Dermis microvascular lymphatic vessel endothelial cell (primary cell): Measurements from ENCODE around the gene NPEPPS. TPM values are rescaled to one million over a fixed set of nuclear protein-coding genes. Genes with fewer than 3 reads are reported as not detected.
"Not testable (repeated sequence)": the region's sequence is repeated elsewhere in the genome, so short reads cannot be mapped to it uniquely, and the experiment has no call there.

Source experiments
- DNase-seq, 2 donors: peaks; one replicate each; pipeline versions ENCODE4 v3.0.0 to v3.0.0-alpha.2; 2010; ENCODE audit warnings: low read depth in 2 of 2
- total RNA-seq: library from RNA; depleted of rRNA; stranded (reverse); fragments of >200 nt; gene quantifications from 2 replicates; pipeline ENCODE4 v1.2.1, GENCODE V29; 2014

The NPEPPS gene
- total RNA-seq, 1 donor from 2014 or later, result 62.9 TPM

DNA sequence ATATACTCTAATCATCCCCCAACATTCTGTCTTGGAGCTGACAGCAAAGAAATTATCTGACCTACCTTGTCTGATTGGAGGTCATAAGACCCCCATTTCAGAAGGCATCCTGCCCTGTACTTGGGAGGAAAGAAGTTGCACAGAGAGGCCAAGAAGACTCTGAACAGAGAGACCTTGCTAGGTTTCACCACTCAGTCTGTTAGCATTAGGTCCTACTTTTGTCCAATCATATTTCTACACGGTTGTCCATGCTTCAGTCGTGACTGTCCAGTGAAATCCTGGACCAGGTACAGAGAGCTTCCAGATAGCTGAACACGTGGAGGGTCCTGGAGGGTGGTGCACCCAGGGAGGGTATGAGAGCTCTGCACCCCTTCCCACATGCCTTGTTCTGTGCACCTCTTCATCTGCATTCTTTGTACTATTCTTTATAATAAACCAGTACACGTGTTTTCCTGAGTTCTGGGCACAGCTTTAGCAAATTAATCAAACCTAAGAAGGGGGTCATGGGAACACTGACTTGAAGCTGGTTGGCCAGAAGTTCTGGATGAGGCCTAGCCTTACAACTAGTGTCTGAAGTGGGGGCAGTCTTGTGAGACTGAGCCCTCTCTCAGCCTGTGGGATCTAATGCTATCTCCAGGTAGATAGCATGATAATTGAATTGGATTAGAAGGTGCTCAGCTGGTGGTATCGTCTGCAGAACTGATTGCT, 30.9 kb downstream of the NPEPPS start:
- DNase-seq, result not testable (repeated sequence)

GRCh38 chr17:47562406-47562705, 31.4 kb downstream of the NPEPPS start:
- DNase-seq, result not testable (repeated sequence)

- DNase-seq, result peak in 1 of 2 donors; percentile 0
These were observed 36.4 kb downstream of the NPEPPS start for GRCh38 chr17:47567261-47567660.

- not testable (repeated sequence) for DNase-seq
These were observed 41.7 kb downstream of the NPEPPS start for GRCh38 chr17:47572561-47572960.

DNA sequence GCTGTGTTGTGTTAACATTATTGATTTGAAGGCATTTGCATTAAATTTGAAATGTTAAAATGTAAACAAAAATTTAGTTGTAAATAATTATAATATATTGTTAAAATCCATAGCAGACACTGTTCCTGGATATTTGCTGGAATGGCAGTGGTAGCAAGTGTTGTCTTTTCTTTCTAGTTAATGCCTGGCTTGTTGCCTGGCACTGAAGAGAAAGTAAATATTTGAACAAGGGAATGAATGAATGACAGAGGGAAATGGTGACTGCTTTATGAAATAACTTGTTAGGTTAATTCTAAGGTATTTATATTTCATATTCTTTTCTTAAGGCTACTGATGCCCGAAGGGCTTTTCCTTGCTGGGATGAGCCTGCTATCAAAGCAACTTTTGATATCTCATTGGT, 51.5 kb downstream of the NPEPPS start:
- peak in 1 of 2 donors; percentile 1 for DNase-seq

- DNase-seq, result not testable (repeated sequence)
These were observed 55.6 kb downstream of the NPEPPS start for GRCh38 chr17:47586378-47587055.

GRCh38 chr17:47593522-47593921, 62.6 kb downstream of the NPEPPS start:
- not testable (repeated sequence) for DNase-seq

DNA sequence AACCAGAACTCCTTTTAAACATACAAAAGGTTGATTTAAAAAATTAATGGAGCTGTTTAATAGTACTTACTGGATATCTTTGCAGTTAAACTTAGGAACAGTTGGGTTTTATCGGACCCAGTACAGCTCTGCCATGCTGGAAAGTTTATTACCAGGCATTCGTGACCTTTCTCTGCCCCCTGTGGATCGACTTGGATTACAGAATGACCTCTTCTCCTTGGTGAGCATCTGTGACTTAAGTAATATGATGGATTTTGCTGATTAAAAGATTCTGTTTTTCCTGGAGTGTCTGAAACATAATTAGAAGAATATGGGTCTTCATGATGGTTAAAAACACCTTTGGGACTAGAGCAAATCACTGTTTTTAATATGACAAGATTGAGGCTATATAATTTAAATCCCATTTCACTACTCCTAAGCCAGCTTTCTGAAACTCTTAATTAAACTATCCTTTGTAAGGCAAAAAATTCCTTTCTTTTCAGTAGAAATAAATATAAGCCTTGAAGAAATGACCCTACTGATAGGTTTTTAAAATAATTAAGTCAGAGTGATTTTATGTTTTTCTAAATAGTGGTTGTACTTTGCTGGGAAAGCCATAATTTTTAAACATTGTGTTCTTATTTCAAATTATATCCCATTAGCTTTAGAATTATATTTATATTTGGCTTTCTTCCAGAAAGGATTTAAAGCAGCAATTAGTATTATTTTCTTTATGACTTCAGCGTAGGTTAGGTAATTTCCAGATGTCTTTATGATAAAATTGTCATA, 73.1 kb downstream of the NPEPPS start:
- no peak for DNase-seq

GRCh38 chr17:47604598-47604927, 73.7 kb downstream of the NPEPPS start:
- peak in 1 of 2 donors; percentile 64 for DNase-seq

- no peak for DNase-seq
These were observed 74.1 kb downstream of the NPEPPS start for GRCh38 chr17:47605011-47605410.

DNA sequence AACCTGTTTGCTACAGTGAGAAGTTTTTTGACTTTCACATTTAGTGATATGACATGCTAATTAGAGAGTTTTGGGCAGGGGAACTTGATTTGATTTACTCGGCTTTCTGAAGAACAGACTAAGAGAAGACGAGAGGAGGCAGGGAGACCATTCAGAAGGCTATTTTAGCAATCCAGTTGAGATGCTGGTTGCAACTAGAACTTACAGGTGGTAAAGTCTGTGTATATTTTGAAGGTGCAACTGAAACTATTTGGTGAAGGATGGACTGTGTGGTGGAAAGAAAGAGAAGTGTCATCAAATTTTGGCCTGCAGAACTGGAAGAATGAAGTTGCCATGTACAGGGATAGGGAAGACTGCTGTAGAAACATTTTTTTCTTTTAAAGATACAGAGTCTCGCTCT, 76.6 kb downstream of the NPEPPS start:
- DNase-seq, result no peak

DNA sequence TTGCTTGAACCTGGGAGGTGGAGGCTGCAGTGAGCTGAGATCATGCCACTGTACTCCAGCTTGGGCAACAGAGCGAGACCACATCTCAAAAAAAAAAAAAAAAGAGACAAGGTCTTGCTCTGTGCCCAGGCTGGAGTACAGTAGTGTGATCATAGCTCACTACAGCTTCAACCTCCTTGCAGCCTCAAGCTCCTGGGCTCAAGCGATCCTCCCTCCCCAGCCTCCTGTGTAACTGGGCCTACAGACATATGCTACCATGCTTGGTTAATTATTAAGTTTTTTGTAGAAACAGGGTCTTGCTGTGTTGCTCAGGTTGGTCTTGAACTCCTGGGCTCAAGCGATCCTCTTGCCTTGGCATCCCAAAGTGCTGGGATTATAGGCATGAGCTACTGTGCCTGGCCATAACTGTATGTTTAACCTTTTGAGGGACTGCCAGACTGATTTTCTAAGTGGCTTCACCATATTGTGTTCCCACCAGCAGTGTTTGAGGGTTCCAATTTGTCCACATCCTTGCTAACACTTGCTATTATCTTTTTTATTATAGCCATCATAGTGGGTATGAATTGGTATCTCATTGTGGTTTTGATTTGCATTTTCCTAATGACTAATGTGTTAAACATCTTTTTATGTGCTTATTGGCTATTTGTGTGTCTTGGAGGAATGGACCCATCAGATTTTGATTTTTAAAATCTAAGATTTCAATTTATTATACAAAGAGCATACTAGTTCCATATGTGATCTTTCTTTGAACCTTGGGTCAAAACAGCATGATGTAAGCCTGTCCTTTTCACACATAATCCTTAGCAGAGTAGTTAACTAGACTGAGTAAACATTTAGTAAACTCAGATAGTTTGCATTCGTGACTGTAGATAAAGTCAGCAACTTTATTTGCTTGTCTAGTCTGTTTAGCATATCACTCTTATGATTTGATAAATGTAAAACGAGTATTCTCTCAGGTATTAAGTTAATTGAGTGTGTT, 80.8 kb downstream of the NPEPPS start:
- DNase-seq, result no peak

GRCh38 chr17:47615766-47616424, 85.0 kb downstream of the NPEPPS start:
- DNase-seq, result peak; percentile 42 to 59

- peak in 1 of 2 donors; percentile 19 for DNase-seq
These were observed 87.5 kb downstream of the NPEPPS start for GRCh38 chr17:47618410-47618809.

GRCh38 chr17:47620503-47621245, 89.8 kb downstream of the NPEPPS start:
- peak in 1 of 2 donors; percentile 40 for DNase-seq

- peak in 1 of 2 donors; percentile 76 for DNase-seq
These were observed 90.6 kb downstream of the NPEPPS start for GRCh38 chr17:47621293-47622179.

DNA sequence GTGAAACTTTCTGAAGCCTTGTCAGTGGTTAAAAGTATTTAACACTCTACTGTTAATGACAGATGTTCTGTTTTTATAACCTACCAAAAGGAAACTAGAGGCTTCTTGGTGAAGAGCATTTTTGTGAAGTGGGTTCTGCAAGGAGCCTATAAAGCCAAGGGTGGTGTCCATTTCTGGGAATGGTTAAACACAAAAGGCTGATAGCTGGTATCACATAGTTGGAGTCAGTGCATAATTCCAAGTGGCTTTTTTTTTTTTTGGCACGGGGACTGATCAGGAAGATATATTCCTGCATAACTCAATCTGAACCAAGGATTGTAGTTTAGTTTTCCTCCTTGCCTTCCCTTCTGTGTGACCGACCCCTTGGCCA, 91.3 kb downstream of the NPEPPS start:
- DNase-seq, result no peak

DNA sequence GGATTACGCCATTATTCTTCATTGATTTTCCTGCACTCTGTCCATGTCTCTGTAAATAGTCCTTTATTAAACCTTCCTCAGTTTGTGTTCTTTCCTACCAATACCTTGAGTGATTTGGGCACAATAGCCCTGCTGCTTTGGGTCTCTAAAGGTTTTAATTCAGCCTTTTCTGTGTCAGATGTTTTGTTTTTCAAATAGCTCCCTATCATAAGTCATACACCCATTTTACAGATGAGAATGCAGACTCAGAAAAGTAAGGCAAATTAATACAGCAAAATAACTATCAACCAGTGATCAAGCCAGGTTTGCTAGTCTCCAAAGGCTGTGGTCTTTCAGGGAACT, 93.8 kb downstream of the NPEPPS start:
- DNase-seq, result no peak

- no peak for DNase-seq
These were observed 97.2 kb downstream of the NPEPPS start for GRCh38 chr17:47628014-47628566.
